Thoracic aorta (tissue), 2 donors: ENCODE results near the gene ABHD13. TPM values are rescaled to one million over a fixed set of nuclear protein-coding genes. Genes with fewer than 3 reads are reported as not detected.

Experiments
- ATAC-seq: fragments of 150-250 bp; one replicate; pipeline ENCODE4 v1.8.0; 2017; ENCODE audit warnings: low read depth; ENCODE audit not compliant: insufficient number of reproducible peaks, low FRiP score
- DNase-seq: peaks from one replicate; pipeline ENCODE4 v3.0.0-alpha.2; 2020; ENCODE audit warnings: low spot score
- H3K27ac ChIP-seq, 2 donors: fragments of 200-600 bp; sonication (generic); 1 replicate in 1 of 2; 2 replicates in 1 of 2; pipeline ENCODE4 v1.5.1; 2016; ENCODE audit warnings: mild to moderate bottlenecking in 2 of 2, moderate library complexity in 2 of 2
- H3K27me3 ChIP-seq: fragments of 200-600 bp; sonication (generic); replicated peaks from 2 replicates; pipeline ENCODE4 v1.6.0; 2016; ENCODE audit warnings: mild to moderate bottlenecking; ENCODE audit not compliant: insufficient read depth
- H3K36me3 ChIP-seq: fragments of 200-600 bp; sonication (generic); one replicate; pipeline ENCODE4 v1.5.1; 2016
- H3K4me1 ChIP-seq, 2 donors: fragments of 200-600 bp; sonication (generic); 1 replicate in 1 of 2; 2 replicates in 1 of 2; pipeline versions ENCODE4 v1.5.1 to v1.6.0; 2016; ENCODE audit warnings: low read depth in 2 of 2, mild to moderate bottlenecking in 1 of 2; ENCODE audit not compliant: control insufficient read depth in 1 of 2
- H3K4me3 ChIP-seq: fragments of 200-600 bp; sonication (generic); 2 replicates; pipeline ENCODE4 v1.5.1; 2016; ENCODE audit warnings: mild to moderate bottlenecking
- H3K9me3 ChIP-seq: fragments of 200-600 bp; sonication (generic); 2 replicates; pipeline ENCODE4 v1.5.1; 2016
- CTCF ChIP-seq: fragments of 200-600 bp; sonication (generic); IDR thresholded peaks from one replicate; pipeline ENCODE4 v1.5.1; 2019; ENCODE audit warnings: antibody characterized with exemption
- total RNA-seq, 2 donors: library from RNA; depleted of rRNA; stranded (reverse); fragments of >200 nt; gene quantifications; one replicate each; pipeline versions ENCODE4 v1.1.0 to v1.2.3, GENCODE V29; 2016

ABHD13 gene
- total RNA-seq, 2 donors from 2014 or later: 8.5 to 18.0 TPM

- H3K4me1 ChIP-seq: no peaks in the 10 kb centered on the region
- no peak for ATAC-seq
- no peak for DNase-seq
Observed at GRCh38 chr13:108195146-108195545, 23.0 kb upstream of the ABHD13 start.

GRCh38 chr13:108195861-108196260, 22.3 kb upstream of the ABHD13 start:
- no peaks in the 10 kb centered on the region for H3K36me3 ChIP-seq
- no peaks in the 10 kb centered on the region for H3K9me3 ChIP-seq
- no peak for ATAC-seq

More at GRCh38 chr13:108195146-108195545, 23.0 kb upstream of the ABHD13 start:
- no peaks in the 10 kb centered on the region for H3K36me3 ChIP-seq
- no peak for TF ChIP-seq CTCF
- no peaks in the 10 kb centered on the region for H3K27me3 ChIP-seq
- no peak overlapping the region for H3K4me3 ChIP-seq
- H3K9me3 ChIP-seq: no peaks in the 10 kb centered on the region
- no peak overlapping the region for H3K27ac ChIP-seq

GRCh38 chr13:108200781-108201398, 17.3 kb upstream of the ABHD13 start:
- no peaks in the 10 kb centered on the region for H3K27me3 ChIP-seq
- no peak overlapping the region for H3K27ac ChIP-seq
- no peaks in the 10 kb centered on the region for H3K9me3 ChIP-seq
- no peak for TF ChIP-seq CTCF
- H3K4me3 ChIP-seq: no peak overlapping the region
- ATAC-seq (no peak), DNase-seq (no peak)
- H3K36me3 ChIP-seq: no peaks in the 10 kb centered on the region
- no peaks in the 10 kb centered on the region for H3K4me1 ChIP-seq

More at GRCh38 chr13:108195861-108196260, 22.3 kb upstream of the ABHD13 start:
- H3K4me3 ChIP-seq: no peak overlapping the region
- H3K27me3 ChIP-seq: no peaks in the 10 kb centered on the region
- no peaks in the 10 kb centered on the region for H3K4me1 ChIP-seq
- TF ChIP-seq CTCF: no peak
- DNase-seq: no peak
- no peak overlapping the region for H3K27ac ChIP-seq

- DNase-seq (no peak), ATAC-seq (no peak)
- H3K36me3 ChIP-seq: peaks cover 5% of the 10 kb centered on the region
- H3K4me3 ChIP-seq: no peak overlapping the region
- no peaks in the 10 kb centered on the region for H3K27me3 ChIP-seq
- no peak for TF ChIP-seq CTCF
- no peak overlapping the region for H3K27ac ChIP-seq
- peaks cover 0 to 4% of the 10 kb centered on the region in 2 donors for H3K4me1 ChIP-seq
- H3K9me3 ChIP-seq: no peaks in the 10 kb centered on the region
Observed at GRCh38 chr13:108210551-108210950, 7.6 kb upstream of the ABHD13 start.

- no peaks in the 10 kb centered on the region for H3K9me3 ChIP-seq
- no peak overlapping the region for H3K4me3 ChIP-seq
- H3K27ac ChIP-seq: no peak overlapping the region
- no peak for ATAC-seq
- no peak for TF ChIP-seq CTCF
- peaks cover 5% of the 10 kb centered on the region for H3K36me3 ChIP-seq
- H3K4me1 ChIP-seq: peaks cover 9 to 27% of the 10 kb centered on the region in 2 donors
- H3K27me3 ChIP-seq: no peaks in the 10 kb centered on the region
- no peak for DNase-seq
Observed at GRCh38 chr13:108212886-108213285, 5.3 kb upstream of the ABHD13 start.
